ENCODE results near the gene TRPV2.

TRPV2 gene

GRCh38 chr17:16478649-16479048, 63.3 kb downstream of the TRPV2 start:
- H3K27ac ChIP-seq (ENCODE audit: low read depth, low read length) = no peak overlapping the region
- H4K5ac ChIP-seq (ENCODE audit: low read length) = no peak overlapping the region
- H3K9ac ChIP-seq (ENCODE audit: low read length) = no peak overlapping the region
- H2AK5ac ChIP-seq (ENCODE audit: low read length) = no peak overlapping the region
- H2BK15ac ChIP-seq (replicated peaks; ENCODE audit: low read depth) = no peak overlapping the region
- no peak overlapping the region for H3K23ac ChIP-seq (ENCODE audit: low read length)
- no peaks in the 10 kb centered on the region for H3K36me3 ChIP-seq (ENCODE audit: control insufficient read depth, insufficient read depth, low read length)
- H2BK120ac ChIP-seq (ENCODE audit: low read depth, low read length) = no peak overlapping the region
- no CpG with 5 or more reads among the region's 6 CpGs for WGBS (ENCODE audit: extremely low coverage, insufficient coverage, low lambda C conversion rate)
- no peak for DNase-seq
- H3K4me3 ChIP-seq (ENCODE audit: low read length) = no peak overlapping the region
- H3K79me1 ChIP-seq (ENCODE audit: low read length) = no peaks in the 10 kb centered on the region
- no peak overlapping the region for H3K56ac ChIP-seq (ENCODE audit: low read length)
- no peak overlapping the region for H2BK5ac ChIP-seq (ENCODE audit: low read length)
- no peak overlapping the region for H3K4me2 ChIP-seq (ENCODE audit: low read length)
- no peak overlapping the region for H3K4ac ChIP-seq (ENCODE audit: low read depth, low read length)
- H3K4me1 ChIP-seq (ENCODE audit: control insufficient read depth, low read depth, low read length) = peaks cover 5% of the 10 kb centered on the region
- no peaks in the 10 kb centered on the region for H3K79me2 ChIP-seq (ENCODE audit: control insufficient read depth, insufficient read depth, low read length)
- no peak overlapping the region for H3K18ac ChIP-seq (ENCODE audit: low read length)
- H3K27me3 ChIP-seq (ENCODE audit: insufficient read depth, low read length, poor library complexity) = no peaks in the 10 kb centered on the region
- no peak overlapping the region for H4K8ac ChIP-seq (ENCODE audit: low read depth, low read length)

GRCh38 chr17:16479264-16479663, 63.9 kb downstream of the TRPV2 start:
- H4K5ac ChIP-seq (ENCODE audit: low read length) = no peak overlapping the region
- H3K27me3 ChIP-seq (ENCODE audit: insufficient read depth, low read length, poor library complexity) = no peaks in the 10 kb centered on the region
- H3K36me3 ChIP-seq (ENCODE audit: control insufficient read depth, insufficient read depth, low read length) = no peaks in the 10 kb centered on the region
- H2BK120ac ChIP-seq (ENCODE audit: low read depth, low read length) = no peak overlapping the region
- H2BK5ac ChIP-seq (ENCODE audit: low read length) = no peak overlapping the region
- no peak for DNase-seq
- no peak overlapping the region for H3K9ac ChIP-seq (ENCODE audit: low read length)
- H4K8ac ChIP-seq (ENCODE audit: low read depth, low read length) = no peak overlapping the region
- H3K4me1 ChIP-seq (ENCODE audit: control insufficient read depth, low read depth, low read length) = peaks cover 5% of the 10 kb centered on the region
- no peaks in the 10 kb centered on the region for H3K79me2 ChIP-seq (ENCODE audit: control insufficient read depth, insufficient read depth, low read length)
- no peak overlapping the region for H3K27ac ChIP-seq (ENCODE audit: low read depth, low read length)
- H2AK5ac ChIP-seq (ENCODE audit: low read length) = no peak overlapping the region
- H3K18ac ChIP-seq (ENCODE audit: low read length) = no peak overlapping the region
- no peak overlapping the region for H2BK15ac ChIP-seq (replicated peaks; ENCODE audit: low read depth)
- no peak overlapping the region for H3K4ac ChIP-seq (ENCODE audit: low read depth, low read length)
- WGBS (ENCODE audit: extremely low coverage, insufficient coverage, low lambda C conversion rate) = no CpG with 5 or more reads among the region's 2 CpGs
- no peak overlapping the region for H3K4me2 ChIP-seq (ENCODE audit: low read length)
- H3K79me1 ChIP-seq (ENCODE audit: low read length) = no peaks in the 10 kb centered on the region
- H3K23ac ChIP-seq (ENCODE audit: low read length) = no peak overlapping the region
- H3K4me3 ChIP-seq (ENCODE audit: low read length) = no peak overlapping the region
- no peak overlapping the region for H3K56ac ChIP-seq (ENCODE audit: low read length)

GRCh38 chr17:16480995-16481394, 65.6 kb downstream of the TRPV2 start:
- WGBS (ENCODE audit: extremely low coverage, insufficient coverage, low lambda C conversion rate) = no CpG with 5 or more reads among the region's 6 CpGs

GRCh38 chr17:16482253-16482652, 66.9 kb downstream of the TRPV2 start:
- no peak overlapping the region for H2BK15ac ChIP-seq (replicated peaks; ENCODE audit: low read depth)
- H3K9ac ChIP-seq (ENCODE audit: low read length) = no peak overlapping the region
- no CpG with 5 or more reads among the region's 8 CpGs for WGBS (ENCODE audit: extremely low coverage, insufficient coverage, low lambda C conversion rate)
- no peak overlapping the region for H3K23ac ChIP-seq (ENCODE audit: low read length)
- H3K27ac ChIP-seq (ENCODE audit: low read depth, low read length) = no peak overlapping the region
- no peak overlapping the region for H2BK5ac ChIP-seq (ENCODE audit: low read length)
- H3K4me1 ChIP-seq (ENCODE audit: control insufficient read depth, low read depth, low read length) = peaks cover 14% of the 10 kb centered on the region
- no peak overlapping the region for H4K8ac ChIP-seq (ENCODE audit: low read depth, low read length)
- H3K36me3 ChIP-seq (ENCODE audit: control insufficient read depth, insufficient read depth, low read length) = no peaks in the 10 kb centered on the region
- no peak overlapping the region for H3K4ac ChIP-seq (ENCODE audit: low read depth, low read length)
- no peaks in the 10 kb centered on the region for H3K27me3 ChIP-seq (ENCODE audit: insufficient read depth, low read length, poor library complexity)
- no peak overlapping the region for H2AK5ac ChIP-seq (ENCODE audit: low read length)
- H3K18ac ChIP-seq (ENCODE audit: low read length) = no peak overlapping the region
- no peak overlapping the region for H4K5ac ChIP-seq (ENCODE audit: low read length)
- DNase-seq = no peak
- H2BK120ac ChIP-seq (ENCODE audit: low read depth, low read length) = no peak overlapping the region
- no peak overlapping the region for H3K56ac ChIP-seq (ENCODE audit: low read length)
- H3K4me2 ChIP-seq (ENCODE audit: low read length) = no peak overlapping the region
- H3K79me2 ChIP-seq (ENCODE audit: control insufficient read depth, insufficient read depth, low read length) = no peaks in the 10 kb centered on the region
- H3K4me3 ChIP-seq (ENCODE audit: low read length) = no peak overlapping the region
- no peaks in the 10 kb centered on the region for H3K79me1 ChIP-seq (ENCODE audit: low read length)

More at GRCh38 chr17:16480995-16481394, 65.6 kb downstream of the TRPV2 start:
- Histone ChIP-seq H3K23ac (ENCODE audit: low read length) (no peak overlapping the region), H3K79me2 (ENCODE audit: control insufficient read depth, insufficient read depth, low read length) (no peaks in the 10 kb centered on the region), H2AK5ac (ENCODE audit: low read length) (no peak overlapping the region), H3K4ac (ENCODE audit: low read depth, low read length) (no peak overlapping the region), H3K79me1 (ENCODE audit: low read length) (no peaks in the 10 kb centered on the region), H3K9ac (ENCODE audit: low read length) (no peak overlapping the region), H4K5ac (ENCODE audit: low read length) (no peak overlapping the region), H2BK120ac (ENCODE audit: low read depth, low read length) (no peak overlapping the region), H3K4me3 (ENCODE audit: low read length) (no peak overlapping the region), H3K56ac (ENCODE audit: low read length) (no peak overlapping the region), H2BK15ac (replicated peaks; ENCODE audit: low read depth) (no peak overlapping the region), H3K27ac (ENCODE audit: low read depth, low read length) (no peak overlapping the region), H3K27me3 (ENCODE audit: insufficient read depth, low read length, poor library complexity) (no peaks in the 10 kb centered on the region), H2BK5ac (ENCODE audit: low read length) (no peak overlapping the region), H4K8ac (ENCODE audit: low read depth, low read length) (no peak overlapping the region), H3K18ac (ENCODE audit: low read length) (no peak overlapping the region), H3K4me1 (ENCODE audit: control insufficient read depth, low read depth, low read length) (peaks cover 12% of the 10 kb centered on the region), H3K4me2 (ENCODE audit: low read length) (no peak overlapping the region), H3K36me3 (ENCODE audit: control insufficient read depth, insufficient read depth, low read length) (no peaks in the 10 kb centered on the region)
- no peak for DNase-seq

GRCh38 chr17:16483021-16483645, 67.8 kb downstream of the TRPV2 start:
- H4K5ac ChIP-seq (ENCODE audit: low read length) = no peak overlapping the region
- H3K36me3 ChIP-seq (ENCODE audit: control insufficient read depth, insufficient read depth, low read length) = no peaks in the 10 kb centered on the region
- H2BK5ac ChIP-seq (ENCODE audit: low read length) = no peak overlapping the region

More at GRCh38 chr17:16483021-16483645, 67.8 kb downstream of the TRPV2 start:
- Histone ChIP-seq H3K4me2 (ENCODE audit: low read length) (no peak overlapping the region), H2BK15ac (replicated peaks; ENCODE audit: low read depth) (no peak overlapping the region), H3K4me1 (ENCODE audit: control insufficient read depth, low read depth, low read length) (peaks cover 11% of the 10 kb centered on the region), H3K23ac (ENCODE audit: low read length) (no peak overlapping the region), H4K8ac (ENCODE audit: low read depth, low read length) (no peak overlapping the region), H2BK120ac (ENCODE audit: low read depth, low read length) (no peak overlapping the region), H3K9ac (ENCODE audit: low read length) (no peak overlapping the region), H3K27me3 (ENCODE audit: insufficient read depth, low read length, poor library complexity) (no peaks in the 10 kb centered on the region), H3K18ac (ENCODE audit: low read length) (no peak overlapping the region), H3K27ac (ENCODE audit: low read depth, low read length) (no peak overlapping the region), H3K4ac (ENCODE audit: low read depth, low read length) (no peak overlapping the region), H2AK5ac (ENCODE audit: low read length) (no peak overlapping the region), H3K79me1 (ENCODE audit: low read length) (no peaks in the 10 kb centered on the region), H3K56ac (ENCODE audit: low read length) (peak overlapping the region; percentile 15), H3K4me3 (ENCODE audit: low read length) (no peak overlapping the region), H3K79me2 (ENCODE audit: control insufficient read depth, insufficient read depth, low read length) (no peaks in the 10 kb centered on the region)
- no CpG with 5 or more reads among the region's 8 CpGs for WGBS (ENCODE audit: extremely low coverage, insufficient coverage, low lambda C conversion rate)
- DNase-seq = no peak
